ENCODE measurements around the gene PROSER3. TPM values are rescaled to one million over a fixed set of nuclear protein-coding genes. Genes with fewer than 3 reads are reported as not detected.
"Not testable (repeated sequence)": the region's sequence is repeated elsewhere in the genome, so short reads cannot be mapped to it uniquely, and the experiment has no call there.

The PROSER3 gene
- polyA plus RNA-seq, 1 donor from 2014 or later = 1.2 TPM

DNA sequence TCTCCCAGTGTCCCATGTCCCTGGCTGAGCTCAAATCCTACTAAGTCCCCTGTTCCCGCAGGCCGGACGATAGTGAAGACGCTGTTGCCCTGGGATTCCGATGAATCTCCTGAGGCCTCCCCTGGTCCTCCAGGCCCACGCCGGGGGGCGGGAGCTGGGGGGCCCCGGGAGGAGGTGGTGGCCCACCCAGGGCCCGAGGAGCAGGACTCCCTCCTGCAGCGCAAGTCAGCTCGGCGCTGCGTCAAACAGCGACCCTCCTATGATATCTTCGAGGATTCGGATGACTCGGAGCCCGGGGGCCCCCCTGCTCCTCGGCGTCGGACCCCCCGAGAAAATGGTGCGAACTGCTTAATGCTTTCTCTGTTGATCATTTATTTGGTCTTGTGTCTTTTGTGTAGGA, 34.3 kb upstream of the PROSER3 start:
- H3K79me2 ChIP-seq (replicated peaks; ENCODE audit: insufficient read depth, low read length) = peaks cover 16% of the 10 kb centered on the region
- no peak overlapping the region for H3K4me2 ChIP-seq (ENCODE audit: low read length)
- H3K4me3 ChIP-seq (ENCODE audit: low read length) = no peak overlapping the region
- H4K20me1 ChIP-seq (ENCODE audit: insufficient read depth) = no peaks in the 10 kb centered on the region
- no peak for TF ChIP-seq POLR2AphosphoS5 (IDR thresholded peaks at IDR 0.05)
- no peak for TF ChIP-seq SMC3 (conservative IDR thresholded peaks at IDR 0.05; ENCODE audit: poor library complexity)
- no peak for TF ChIP-seq MXI1 (conservative IDR thresholded peaks at IDR 0.05; ENCODE audit: poor library complexity, severe bottlenecking)
- TF ChIP-seq EZH2 (IDR thresholded peaks at IDR 0.05; ENCODE audit: borderline replicate concordance, insufficient read depth, low read length, poor library complexity, severe bottlenecking) = no peak
- TF ChIP-seq, protein P1, sequence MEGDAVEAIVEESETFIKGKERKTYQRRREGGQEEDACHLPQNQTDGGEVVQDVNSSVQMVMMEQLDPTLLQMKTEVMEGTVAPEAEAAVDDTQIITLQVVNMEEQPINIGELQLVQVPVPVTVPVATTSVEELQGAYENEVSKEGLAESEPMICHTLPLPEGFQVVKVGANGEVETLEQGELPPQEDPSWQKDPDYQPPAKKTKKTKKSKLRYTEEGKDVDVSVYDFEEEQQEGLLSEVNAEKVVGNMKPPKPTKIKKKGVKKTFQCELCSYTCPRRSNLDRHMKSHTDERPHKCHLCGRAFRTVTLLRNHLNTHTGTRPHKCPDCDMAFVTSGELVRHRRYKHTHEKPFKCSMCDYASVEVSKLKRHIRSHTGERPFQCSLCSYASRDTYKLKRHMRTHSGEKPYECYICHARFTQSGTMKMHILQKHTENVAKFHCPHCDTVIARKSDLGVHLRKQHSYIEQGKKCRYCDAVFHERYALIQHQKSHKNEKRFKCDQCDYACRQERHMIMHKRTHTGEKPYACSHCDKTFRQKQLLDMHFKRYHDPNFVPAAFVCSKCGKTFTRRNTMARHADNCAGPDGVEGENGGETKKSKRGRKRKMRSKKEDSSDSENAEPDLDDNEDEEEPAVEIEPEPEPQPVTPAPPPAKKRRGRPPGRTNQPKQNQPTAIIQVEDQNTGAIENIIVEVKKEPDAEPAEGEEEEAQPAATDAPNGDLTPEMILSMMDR (IDR thresholded peaks at IDR 0.05; ENCODE audit: poor library complexity, severe bottlenecking) = no peak
- no peaks in the 10 kb centered on the region for H3K27me3 ChIP-seq (ENCODE audit: insufficient read depth, low read depth, low read length)
- no peaks in the 10 kb centered on the region for H3K9me2 ChIP-seq (ENCODE audit: insufficient read depth, low read length)
- no peaks in the 10 kb centered on the region for H3K36me3 ChIP-seq (ENCODE audit: insufficient read depth, low read length)
- no peak overlapping the region for H2AFZ ChIP-seq (ENCODE audit: low read depth, low read length)
- no peak overlapping the region for H3K9ac ChIP-seq (ENCODE audit: low read length)
- no peak overlapping the region for H3K27ac ChIP-seq (ENCODE audit: low read length)
- no peaks in the 10 kb centered on the region for H3F3A ChIP-seq (ENCODE audit: insufficient read depth, low read length, poor library complexity, severe bottlenecking)
- H3K9me3 ChIP-seq (ENCODE audit: low read length) = no peaks in the 10 kb centered on the region

- peaks cover 11% of the 10 kb centered on the region for H3K79me2 ChIP-seq (replicated peaks; ENCODE audit: insufficient read depth, low read length)
- H3K27ac ChIP-seq (ENCODE audit: low read length); H3K9me2 ChIP-seq (ENCODE audit: insufficient read depth, low read length); H3F3A ChIP-seq (ENCODE audit: insufficient read depth, low read length, poor library complexity, severe bottlenecking); H3K9ac ChIP-seq (ENCODE audit: low read length); H3K4me3 ChIP-seq (ENCODE audit: low read length); H3K4me2 ChIP-seq (ENCODE audit: low read length); H3K36me3 ChIP-seq (ENCODE audit: insufficient read depth, low read length); H4K20me1 ChIP-seq (ENCODE audit: insufficient read depth); H3K9me3 ChIP-seq (ENCODE audit: low read length); H2AFZ ChIP-seq (ENCODE audit: low read depth, low read length); H3K27me3 ChIP-seq (ENCODE audit: insufficient read depth, low read depth, low read length): not testable (repeated sequence)
Measured at GRCh38 chr19:35724132-35724531, 33.8 kb upstream of the PROSER3 start.

- TF ChIP-seq REST (IDR thresholded peaks at IDR 0.05; ENCODE audit: borderline replicate concordance) = no peak
- TF ChIP-seq MXI1 (conservative IDR thresholded peaks at IDR 0.05; ENCODE audit: poor library complexity, severe bottlenecking) = no peak
- no peak for TF ChIP-seq RAD21 (conservative IDR thresholded peaks at IDR 0.05)
- TF ChIP-seq POLR2AphosphoS5 (IDR thresholded peaks at IDR 0.05) = no peak
- TF ChIP-seq, protein P1 (IDR thresholded peaks at IDR 0.05; ENCODE audit: poor library complexity, severe bottlenecking) = no peak
- TF ChIP-seq SMC3 (conservative IDR thresholded peaks at IDR 0.05; ENCODE audit: poor library complexity) = no peak
- no peak for TF ChIP-seq EP300 (conservative IDR thresholded peaks at IDR 0.05; ENCODE audit: poor library complexity, severe bottlenecking)
- TF ChIP-seq EZH2 (IDR thresholded peaks at IDR 0.05; ENCODE audit: borderline replicate concordance, insufficient read depth, low read length, poor library complexity, severe bottlenecking) = no peak
- no peak for TF ChIP-seq TAF1 (IDR thresholded peaks at IDR 0.05; ENCODE audit: low read depth)
- Histone ChIP-seq H3K36me3 (ENCODE audit: insufficient read depth, low read length) (no peaks in the 10 kb centered on the region), H4K20me1 (ENCODE audit: insufficient read depth) (no peaks in the 10 kb centered on the region), H3K9me2 (ENCODE audit: insufficient read depth, low read length) (no peaks in the 10 kb centered on the region), H3K4me2 (ENCODE audit: low read length) (no peak overlapping the region), H3K27me3 (ENCODE audit: insufficient read depth, low read depth, low read length) (no peaks in the 10 kb centered on the region), H3K9ac (ENCODE audit: low read length) (no peak overlapping the region), H3F3A (ENCODE audit: insufficient read depth, low read length, poor library complexity, severe bottlenecking) (no peaks in the 10 kb centered on the region), H3K4me3 (ENCODE audit: low read length) (no peak overlapping the region), H3K79me2 (replicated peaks; ENCODE audit: insufficient read depth, low read length) (peaks cover 7% of the 10 kb centered on the region), H3K9me3 (ENCODE audit: low read length) (no peaks in the 10 kb centered on the region), H3K27ac (ENCODE audit: low read length) (no peak overlapping the region), H2AFZ (ENCODE audit: low read depth, low read length) (no peak overlapping the region)
Measured at GRCh38 chr19:35724560-35724959, 33.4 kb upstream of the PROSER3 start.
